ENCODE measurements around the gene SMCO2. TPM values are rescaled to one million over a fixed set of nuclear protein-coding genes. Genes with fewer than 3 reads are reported as not detected.

SMCO2 gene
- total RNA-seq, 2 experiments from 2014 or later: not detected

- Mint-ChIP-seq H3K4me3 (peak overlapping the region; percentile 92), H3K36me3 (no peaks in the 10 kb centered on the region), H3K27ac (peak overlapping the region; percentile 90), H3K9me3 (no peaks in the 10 kb centered on the region), H3K4me1 (peaks cover 22% of the 10 kb centered on the region), H3K27me3 (peaks cover 17% of the 10 kb centered on the region)
- no peak for DNase-seq
These were observed 76.7 kb downstream of the SMCO2 start for GRCh38 chr12:27523305-27523641.

GRCh38 chr12:27523642-27524493 is 77.3 kb downstream of the SMCO2 start, which contains the start of gene PPFIBP1:
TSS of gene PPFIBP1 (plus strand) at chr12:27524206. CDS start at chr12:27633397, 109,191 bp downstream.
- Mint-ChIP-seq H3K27ac (peak within 1 kb of the TSS; percentile 90), H3K4me1 (peaks cover 23% of the 10 kb centered on the region), H3K27me3 (peaks cover 16% of the 10 kb centered on the region), H3K36me3 (no peaks in the 10 kb centered on the region), H3K4me3 (peak within 1 kb of the TSS; percentile 92), H3K9me3 (no peaks in the 10 kb centered on the region)
- peak; percentile 86 for DNase-seq

- Mint-ChIP-seq H3K4me1 (peaks cover 24% of the 10 kb centered on the region), H3K9me3 (no peaks in the 10 kb centered on the region), H3K4me3 (peak overlapping the region; percentile 92), H3K36me3 (no peaks in the 10 kb centered on the region), H3K27me3 (peaks cover 13% of the 10 kb centered on the region), H3K27ac (no peak overlapping the region)
- DNase-seq: no peak
These were observed 77.9 kb downstream of the SMCO2 start for GRCh38 chr12:27524494-27524835.

GRCh38 chr12:27524839-27525753 is 78.6 kb downstream of the SMCO2 start:
- Mint-ChIP-seq H3K9me3 (no peaks in the 10 kb centered on the region), H3K36me3 (no peaks in the 10 kb centered on the region), H3K4me3 (peak overlapping the region; percentile 92), H3K27me3 (peaks cover 8% of the 10 kb centered on the region), H3K27ac (no peak overlapping the region), H3K4me1 (peaks cover 26% of the 10 kb centered on the region)
- no peak for DNase-seq

GRCh38 chr12:27527512-27527911 is 81.0 kb downstream of the SMCO2 start:
- no peaks in the 10 kb centered on the region for H3K9me3 Mint-ChIP-seq
- no peak overlapping the region for H3K27ac Mint-ChIP-seq
- peaks cover 8% of the 10 kb centered on the region for H3K27me3 Mint-ChIP-seq
- H3K4me1 Mint-ChIP-seq: peaks cover 34% of the 10 kb centered on the region
- DNase-seq: no peak
- H3K36me3 Mint-ChIP-seq: no peaks in the 10 kb centered on the region
- H3K4me3 Mint-ChIP-seq: no peak overlapping the region

- Mint-ChIP-seq H3K4me1 (peaks cover 33% of the 10 kb centered on the region), H3K9me3 (peaks cover 2% of the 10 kb centered on the region), H3K27ac (no peak overlapping the region), H3K27me3 (peaks cover 8% of the 10 kb centered on the region), H3K36me3 (no peaks in the 10 kb centered on the region), H3K4me3 (no peak overlapping the region)
- DNase-seq: no peak
These were observed 82.3 kb downstream of the SMCO2 start for GRCh38 chr12:27528788-27529187.

- H3K4me1 Mint-ChIP-seq: peaks cover 42% of the 10 kb centered on the region
- no peak overlapping the region for H3K4me3 Mint-ChIP-seq
- H3K36me3 Mint-ChIP-seq: no peaks in the 10 kb centered on the region
- H3K9me3 Mint-ChIP-seq: peaks cover 2% of the 10 kb centered on the region
- no peak overlapping the region for H3K27ac Mint-ChIP-seq
- H3K27me3 Mint-ChIP-seq: peaks cover 8% of the 10 kb centered on the region
- DNase-seq: no peak
These were observed 83.8 kb downstream of the SMCO2 start for GRCh38 chr12:27530157-27530922.

- Mint-ChIP-seq H3K9me3 (peaks cover 2% of the 10 kb centered on the region), H3K27ac (no peak overlapping the region), H3K4me3 (no peak overlapping the region), H3K4me1 (peaks cover 42% of the 10 kb centered on the region), H3K36me3 (peaks cover 4% of the 10 kb centered on the region), H3K27me3 (no peaks in the 10 kb centered on the region)
- DNase-seq: no peak
These were observed 85.4 kb downstream of the SMCO2 start for GRCh38 chr12:27531896-27532295.

GRCh38 chr12:27534060-27534764 is 87.7 kb downstream of the SMCO2 start:
- H3K4me1 Mint-ChIP-seq: peaks cover 44% of the 10 kb centered on the region
- no peaks in the 10 kb centered on the region for H3K27me3 Mint-ChIP-seq
- H3K4me3 Mint-ChIP-seq: peak overlapping the region; percentile 40
- H3K36me3 Mint-ChIP-seq: peaks cover 5% of the 10 kb centered on the region
- peak; percentile 53 for DNase-seq
- peaks cover 2% of the 10 kb centered on the region for H3K9me3 Mint-ChIP-seq
- peak overlapping the region; percentile 61 for H3K27ac Mint-ChIP-seq

GRCh38 chr12:27534765-27535161 is 88.2 kb downstream of the SMCO2 start:
- peaks cover 44% of the 10 kb centered on the region for H3K4me1 Mint-ChIP-seq
- no peak for DNase-seq
- no peaks in the 10 kb centered on the region for H3K27me3 Mint-ChIP-seq
- peak overlapping the region; percentile 61 for H3K27ac Mint-ChIP-seq
- H3K36me3 Mint-ChIP-seq: peaks cover 5% of the 10 kb centered on the region
- H3K9me3 Mint-ChIP-seq: peaks cover 2% of the 10 kb centered on the region
- peak overlapping the region; percentile 29 for H3K4me3 Mint-ChIP-seq

- H3K4me1 Mint-ChIP-seq: peaks cover 40% of the 10 kb centered on the region
- no peaks in the 10 kb centered on the region for H3K27me3 Mint-ChIP-seq
- H3K4me3 Mint-ChIP-seq: no peak overlapping the region
- peaks cover 2% of the 10 kb centered on the region for H3K9me3 Mint-ChIP-seq
- no peak overlapping the region for H3K27ac Mint-ChIP-seq
- DNase-seq: no peak
- peaks cover 5% of the 10 kb centered on the region for H3K36me3 Mint-ChIP-seq
These were observed 88.8 kb downstream of the SMCO2 start for GRCh38 chr12:27535318-27535717.

GRCh38 chr12:27537855-27538675 is 91.5 kb downstream of the SMCO2 start:
- peaks cover 31% of the 10 kb centered on the region for H3K4me1 Mint-ChIP-seq
- H3K27ac Mint-ChIP-seq: no peak overlapping the region
- H3K9me3 Mint-ChIP-seq: peaks cover 2% of the 10 kb centered on the region
- no peaks in the 10 kb centered on the region for H3K27me3 Mint-ChIP-seq
- no peak overlapping the region for H3K4me3 Mint-ChIP-seq
- no peak for DNase-seq
- H3K36me3 Mint-ChIP-seq: peaks cover 5% of the 10 kb centered on the region

GRCh38 chr12:27539191-27539631 is 92.7 kb downstream of the SMCO2 start:
- H3K9me3 Mint-ChIP-seq: no peaks in the 10 kb centered on the region
- no peak overlapping the region for H3K27ac Mint-ChIP-seq
- DNase-seq: no peak
- H3K4me1 Mint-ChIP-seq: peaks cover 22% of the 10 kb centered on the region
- peaks cover under 1% of the 10 kb centered on the region for H3K27me3 Mint-ChIP-seq
- H3K36me3 Mint-ChIP-seq: peaks cover 6% of the 10 kb centered on the region
- no peak overlapping the region for H3K4me3 Mint-ChIP-seq
